PC-3 (cell line): ENCODE measurements around the gene IL17RA.

Experiments
- CTCF ChIP-seq: fragments of 300-600 bp; sonication (generic); conservative IDR thresholded peaks from 2 replicates; pipeline ENCODE4 v1.5.1; 2017; ENCODE audit warnings: antibody characterized with exemption, low read depth, mild to moderate bottlenecking, low read length
- EZH2 ChIP-seq: fragments of 300-600 bp; sonication (generic); IDR thresholded peaks from one replicate; pipeline ENCODE4 v1.6.1; 2017; ENCODE audit warnings: antibody characterized with exemption, mild to moderate bottlenecking, low read length; ENCODE audit not compliant: unreplicated experiment

GRCh38 chr22:17149076-17149815 lies 64.4 kb downstream of the IL17RA start:
- TF ChIP-seq CTCF (no peak), EZH2 (no peak)
